Measurements from ENCODE around the gene GALNT2. TPM values are rescaled to one million over a fixed set of nuclear protein-coding genes. Genes with fewer than 3 reads are reported as not detected.

Gene GALNT2
- total and polyA plus RNA-seq, 12 donors, result 22.3 to 220 (median 85.7) TPM

GRCh38 chr1:230248016-230248888 is 181.2 kb downstream of the GALNT2 start:
- no peak overlapping the region for H3K4me3 ChIP-seq
- TF ChIP-seq CTCF (IDR thresholded peaks at IDR 0.05) (no peak), POLR2A (IDR thresholded peaks at IDR 0.05) (no peak)
- 90 to 97% (median 92%) methylated on average over 6 to 8 of the region's 8 CpGs for WGBS, 4 donors
- no peaks in the 10 kb centered on the region for H3K27me3 ChIP-seq
- H3K4me1 ChIP-seq (replicated peaks in 1 of 2), result no peaks in the 10 kb centered on the region
- H3K9me3 ChIP-seq (replicated peaks in 1 of 3), result no peaks in the 10 kb centered on the region
- intact Hi-C loops (cut with DNase I), result no loop called here
- H3K27ac ChIP-seq, result no peak overlapping the region
- peaks cover 0 to 63% of the 10 kb centered on the region in 2 donors for H3K36me3 ChIP-seq (replicated peaks in 1 of 2)
- peak in 1 of 7 donors; percentile 31 for DNase-seq

GRCh38 chr1:230248889-230249270 is 181.8 kb downstream of the GALNT2 start:
- no peak for TF ChIP-seq POLR2A (IDR thresholded peaks at IDR 0.05)
- no peak for TF ChIP-seq CTCF (IDR thresholded peaks at IDR 0.05)
- H3K36me3 ChIP-seq (replicated peaks in 1 of 2), result peaks cover 0 to 63% of the 10 kb centered on the region in 2 donors
- H3K27me3 ChIP-seq, result no peaks in the 10 kb centered on the region
- H3K9me3 ChIP-seq (replicated peaks in 1 of 3), result no peaks in the 10 kb centered on the region
- DNase-seq, result peak in 1 of 7 donors; percentile 28
- H3K27ac ChIP-seq, result no peak overlapping the region
- intact Hi-C loops (cut with DNase I), result no loop called here
- no peaks in the 10 kb centered on the region for H3K4me1 ChIP-seq (replicated peaks in 1 of 2)
- WGBS, 4 donors, result 76 to 90% (median 81%) methylated on average over 6 to 7 of the region's 7 CpGs
- H3K4me3 ChIP-seq, result no peak overlapping the region

- 92 to 95% (median 93%) methylated on average over 9 to 11 of the region's 11 CpGs for WGBS, 4 donors
- Histone ChIP-seq H3K36me3 (replicated peaks in 1 of 2) (peaks cover 0 to 63% of the 10 kb centered on the region in 2 donors), H3K4me1 (replicated peaks in 1 of 2) (no peaks in the 10 kb centered on the region), H3K4me3 (no peak overlapping the region), H3K27ac (no peak overlapping the region), H3K27me3 (no peaks in the 10 kb centered on the region), H3K9me3 (replicated peaks in 1 of 3) (no peaks in the 10 kb centered on the region)
- no peak for DNase-seq
- TF ChIP-seq CTCF (IDR thresholded peaks at IDR 0.05), result no peak
- no peak for TF ChIP-seq POLR2A (IDR thresholded peaks at IDR 0.05)
- intact Hi-C loops (cut with DNase I), result no loop called here
Measured at GRCh38 chr1:230249695-230250480, 182.8 kb downstream of the GALNT2 start.

- H3K27me3 ChIP-seq, result no peaks in the 10 kb centered on the region
- no peaks in the 10 kb centered on the region for H3K4me1 ChIP-seq (replicated peaks in 1 of 2)
- no peaks in the 10 kb centered on the region for H3K9me3 ChIP-seq (replicated peaks in 1 of 3)
- peaks cover 0 to 66% of the 10 kb centered on the region in 2 donors for H3K36me3 ChIP-seq (replicated peaks in 1 of 2)
- TF ChIP-seq CTCF (IDR thresholded peaks at IDR 0.05) (no peak), POLR2A (IDR thresholded peaks at IDR 0.05) (no peak)
- H3K4me3 ChIP-seq, result no peak overlapping the region
- intact Hi-C loops (cut with DNase I), result no loop called here
- DNase-seq, result no peak
- H3K27ac ChIP-seq, result no peak overlapping the region
- WGBS, 4 donors, result 82 to 88% (median 83%) methylated on average over 8 of the region's 8 CpGs
Measured at GRCh38 chr1:230250666-230251065, 183.6 kb downstream of the GALNT2 start.

All from adrenal gland (tissue), 12 donors.